GM19468 (cell line): Measurements from ENCODE around the gene SND1.
A peak's percentile ranks its signal among the peaks of the same experiment; 100 is the strongest.
"Not testable (repeated sequence)": the region's sequence is repeated elsewhere in the genome, so short reads cannot be mapped to it uniquely, and the experiment has no call there.

Experiments used
- ATAC-seq: cut with Tn5 transposase; IDR thresholded peaks from one replicate; pipeline ENCODE4 v1.9.1; 2021; ENCODE audit warnings: mild to moderate bottlenecking, moderate library complexity, moderate number of reproducible peaks; ENCODE audit not compliant: unreplicated experiment; ENCODE audit errors: extremely low read depth

Gene SND1

GRCh38 chr7:128098629-128099028 lies 446.6 kb downstream of the SND1 start:
- ATAC-seq: no peak

GRCh38 chr7:128099204-128099671 lies 447.2 kb downstream of the SND1 start:
- ATAC-seq: no peak

GRCh38 chr7:128100225-128100948 lies 448.4 kb downstream of the SND1 start:
- ATAC-seq: no peak

GRCh38 chr7:128100949-128101713 lies 449.1 kb downstream of the SND1 start:
- ATAC-seq: no peak

GRCh38 chr7:128102490-128103291 lies 450.7 kb downstream of the SND1 start:
- no peak for ATAC-seq

GRCh38 chr7:128103498-128104107 lies 451.6 kb downstream of the SND1 start:
- ATAC-seq: no peak

- ATAC-seq: no peak
Measured at GRCh38 chr7:128104108-128104742, 452.2 kb downstream of the SND1 start.

- ATAC-seq: no peak
Measured at GRCh38 chr7:128105228-128106022, 453.4 kb downstream of the SND1 start.

- no peak for ATAC-seq
Measured at GRCh38 chr7:128106821-128107220, 454.8 kb downstream of the SND1 start.

GRCh38 chr7:128107516-128107915 lies 455.5 kb downstream of the SND1 start:
- ATAC-seq: not testable (repeated sequence)

- no peak for ATAC-seq
Measured at GRCh38 chr7:128108129-128108528, 456.1 kb downstream of the SND1 start.

- peak; percentile 98 for ATAC-seq
Measured at GRCh38 chr7:128108641-128109423, 456.8 kb downstream of the SND1 start.

- ATAC-seq: not testable (repeated sequence)
Measured at GRCh38 chr7:128109424-128109969, 457.5 kb downstream of the SND1 start.

- ATAC-seq: no peak
Measured at GRCh38 chr7:128110641-128111364, 458.8 kb downstream of the SND1 start.

GRCh38 chr7:128112018-128112780 lies 460.2 kb downstream of the SND1 start:
- no peak for ATAC-seq

- no peak for ATAC-seq
Measured at GRCh38 chr7:128112781-128113221, 460.8 kb downstream of the SND1 start.

- no peak for ATAC-seq
Measured at GRCh38 chr7:128113839-128114238, 461.8 kb downstream of the SND1 start.
